ENCODE measurements around the gene SMIM3.
"Not testable (repeated sequence)": the region's sequence is repeated elsewhere in the genome, so short reads cannot be mapped to it uniquely, and the experiment has no call there.

Gene SMIM3

DNA sequence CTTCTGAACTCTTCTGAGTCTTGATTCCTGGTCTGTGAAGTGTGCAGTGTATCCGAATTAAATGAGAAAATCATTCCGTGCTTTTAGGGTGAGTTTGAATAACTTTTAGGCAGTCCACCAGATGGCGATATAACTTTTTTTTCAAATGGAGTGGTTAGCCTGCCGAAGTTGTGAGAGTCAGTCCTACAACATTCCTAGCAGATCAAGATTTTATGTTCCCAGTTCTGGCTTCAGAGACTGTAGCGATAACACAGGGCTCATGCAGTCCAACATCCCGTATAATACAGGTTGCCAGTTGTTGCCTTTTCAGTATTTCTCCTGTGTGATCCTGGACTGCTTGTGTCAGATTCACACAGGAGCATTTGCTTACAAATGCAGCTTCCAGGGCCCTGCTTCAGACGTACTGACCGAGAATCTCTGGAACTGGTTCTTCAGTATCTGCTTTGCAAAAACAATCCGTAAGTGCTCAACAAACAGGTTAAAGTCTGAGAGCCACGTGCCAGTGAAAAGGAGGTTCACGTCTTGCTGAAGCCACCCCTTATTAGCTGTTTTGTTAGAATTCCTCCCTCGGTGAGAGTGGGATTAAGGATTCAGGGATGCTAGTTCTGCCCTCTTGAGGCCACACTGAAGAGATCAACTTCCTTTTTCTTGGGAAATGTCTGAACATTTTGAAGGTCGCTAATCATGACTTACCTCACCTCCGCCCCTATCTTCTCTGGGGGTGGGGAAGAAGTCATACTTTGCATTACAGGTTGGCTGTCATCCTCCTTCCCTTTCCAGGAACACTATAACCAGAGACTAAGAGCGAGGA is 22.8 kb downstream of the SMIM3 start:
- DNase-seq = no peak

DNA sequence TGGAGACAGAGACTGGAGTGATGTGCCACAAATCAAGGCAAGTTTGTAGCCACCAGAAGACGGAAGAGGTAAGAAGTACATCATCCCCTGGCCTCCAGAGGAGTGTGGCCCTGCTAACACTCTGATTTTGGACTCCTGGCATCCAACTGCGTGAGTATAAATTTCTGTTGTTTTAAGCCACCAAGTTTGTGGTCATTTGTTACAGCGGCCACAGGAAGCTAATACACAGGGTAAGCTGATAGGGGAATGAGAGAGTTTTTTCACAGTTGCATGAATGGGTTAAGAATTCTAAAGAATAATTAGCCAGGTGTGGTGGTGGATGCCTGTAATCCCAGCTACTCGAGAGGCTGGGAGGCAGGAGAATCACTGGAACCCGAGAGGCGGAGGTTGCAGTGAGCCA is 25.8 kb downstream of the SMIM3 start:
- DNase-seq = no peak

DNA sequence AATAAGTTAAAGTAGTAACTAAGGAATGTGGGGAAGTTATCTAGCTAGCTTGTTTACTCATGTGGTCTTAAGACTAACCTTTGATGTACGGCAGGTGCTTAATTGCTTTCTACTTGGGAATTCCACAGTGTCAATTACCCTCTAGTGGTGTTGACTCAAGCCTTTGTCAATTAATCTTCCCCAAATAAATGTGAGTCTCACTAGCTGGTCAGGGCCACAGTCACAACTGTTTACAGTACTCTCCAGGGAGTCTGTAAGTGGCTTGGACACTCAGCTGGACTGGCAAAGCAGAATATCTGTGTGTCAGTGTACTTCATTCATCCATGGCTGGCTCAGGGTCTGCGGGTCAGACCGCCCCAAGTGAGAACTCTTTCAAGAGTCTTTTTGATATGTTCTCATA is 30.8 kb downstream of the SMIM3 start:
- no peak for DNase-seq

DNA sequence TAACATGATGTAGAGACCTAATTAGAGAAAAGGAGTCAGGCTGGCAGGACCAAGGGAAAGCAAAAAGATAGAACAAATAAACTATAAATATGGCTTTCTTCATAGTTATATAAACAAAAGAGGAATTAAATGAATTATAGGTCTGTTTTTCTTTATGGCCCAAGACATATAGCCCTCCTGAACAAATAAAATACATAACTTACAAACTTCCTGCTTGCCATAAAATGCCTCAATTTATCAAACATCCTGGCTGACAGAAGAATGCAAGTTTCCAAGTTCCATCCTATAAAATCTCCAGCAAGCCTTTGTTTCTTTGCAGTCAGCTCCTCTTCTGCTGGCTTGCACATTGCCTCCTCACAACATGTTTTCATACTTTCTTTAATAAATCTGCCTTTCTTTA is 36.5 kb downstream of the SMIM3 start:
- DNase-seq = no peak

DNA sequence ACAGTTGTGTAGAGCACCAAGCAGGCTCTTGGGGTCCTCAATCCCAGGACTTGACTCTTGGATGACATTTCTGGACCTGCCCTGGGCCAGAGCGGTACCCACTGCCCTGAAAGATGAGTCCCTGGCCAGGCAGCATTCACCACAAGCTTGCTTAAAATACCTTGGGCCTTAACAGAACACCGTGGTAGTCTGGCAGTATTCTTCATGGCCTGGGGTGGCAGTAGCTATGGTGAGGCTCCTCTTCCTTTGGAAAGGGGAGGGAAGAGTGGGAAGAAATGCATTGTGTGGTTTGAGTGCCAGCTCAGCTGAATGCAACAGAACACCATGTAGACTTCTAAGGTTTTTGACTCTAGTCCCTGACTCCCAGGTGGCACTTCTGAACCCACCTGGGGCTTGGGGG is 38.4 kb downstream of the SMIM3 start:
- no peak for DNase-seq

DNA sequence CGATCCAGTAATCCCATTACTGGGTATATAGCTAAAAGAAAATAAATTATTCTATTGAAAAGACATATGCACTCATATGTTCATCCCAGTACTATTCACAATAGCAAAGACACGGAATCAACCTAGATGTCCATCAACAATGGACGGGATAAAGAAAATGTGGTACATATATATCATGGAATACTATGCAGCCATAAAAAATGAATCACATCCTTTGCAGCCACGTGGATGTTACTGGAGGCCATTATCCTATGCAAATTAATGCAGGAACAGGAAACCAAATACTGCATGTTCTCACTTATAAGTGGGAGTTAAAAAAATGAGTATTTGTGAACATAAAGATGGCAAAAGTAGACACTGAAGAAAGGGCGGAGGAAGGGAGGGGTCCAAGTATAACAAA is 51.2 kb downstream of the SMIM3 start:
- DNase-seq = no peak

DNA sequence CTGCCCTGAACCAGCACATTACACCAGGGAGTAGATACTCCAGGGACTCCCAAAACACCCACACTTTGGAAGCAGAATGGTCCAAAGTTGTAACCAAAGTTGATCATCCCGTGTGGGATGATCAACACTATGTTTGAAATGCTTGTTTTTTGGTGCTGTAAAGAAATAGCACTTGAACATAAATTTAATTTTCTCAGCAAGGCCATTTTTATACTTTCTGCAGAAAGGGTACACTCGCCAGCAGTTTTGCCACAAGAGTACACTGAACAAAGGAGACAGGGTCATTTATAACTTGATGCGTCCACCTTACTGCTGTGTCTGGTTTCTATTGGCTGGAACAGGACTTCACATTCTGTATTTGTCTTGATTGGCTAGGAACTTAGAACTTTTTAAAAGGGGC is 53.3 kb downstream of the SMIM3 start:
- DNase-seq = not testable (repeated sequence)

DNA sequence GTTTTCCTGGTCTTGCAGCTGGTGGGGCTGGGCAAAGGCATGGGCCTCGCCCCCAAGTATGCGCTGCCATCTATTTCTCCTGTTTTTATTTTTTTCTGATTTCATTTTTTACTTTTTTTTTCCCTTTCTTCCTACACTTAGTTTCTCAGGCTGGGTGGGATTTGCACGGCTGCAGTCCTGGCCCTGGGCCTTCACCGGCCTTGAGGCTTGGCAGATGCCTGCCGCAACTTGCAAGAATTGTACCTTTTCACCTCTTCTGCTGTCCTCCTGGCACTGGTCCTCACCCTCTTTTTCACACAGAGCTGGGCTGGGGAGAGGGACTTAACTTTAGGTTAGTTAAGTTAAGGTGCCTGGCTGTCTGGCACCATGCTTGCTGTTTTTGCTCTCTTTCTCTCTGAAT is 57.5 kb downstream of the SMIM3 start:
- no peak for DNase-seq

DNA sequence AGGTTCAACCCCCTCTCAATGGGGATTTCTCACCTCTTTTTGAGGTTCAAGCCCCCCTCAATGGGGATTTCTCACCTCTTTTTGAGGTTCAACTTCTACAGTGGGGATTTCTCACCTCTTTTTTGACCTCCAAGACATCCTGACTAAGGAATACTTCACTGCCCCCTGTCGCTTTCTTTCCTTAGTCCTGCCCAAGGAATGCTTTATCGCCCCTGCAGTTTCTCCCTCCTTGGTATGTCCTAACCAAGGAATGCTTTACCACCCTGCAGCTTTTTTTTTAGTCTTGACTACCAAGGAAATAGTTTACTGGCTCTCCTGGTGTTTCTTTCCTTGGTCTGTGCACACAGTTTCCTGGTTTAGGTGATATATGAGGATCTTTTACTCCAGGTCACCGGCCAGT is 58.1 kb downstream of the SMIM3 start:
- no peak for DNase-seq

DNA sequence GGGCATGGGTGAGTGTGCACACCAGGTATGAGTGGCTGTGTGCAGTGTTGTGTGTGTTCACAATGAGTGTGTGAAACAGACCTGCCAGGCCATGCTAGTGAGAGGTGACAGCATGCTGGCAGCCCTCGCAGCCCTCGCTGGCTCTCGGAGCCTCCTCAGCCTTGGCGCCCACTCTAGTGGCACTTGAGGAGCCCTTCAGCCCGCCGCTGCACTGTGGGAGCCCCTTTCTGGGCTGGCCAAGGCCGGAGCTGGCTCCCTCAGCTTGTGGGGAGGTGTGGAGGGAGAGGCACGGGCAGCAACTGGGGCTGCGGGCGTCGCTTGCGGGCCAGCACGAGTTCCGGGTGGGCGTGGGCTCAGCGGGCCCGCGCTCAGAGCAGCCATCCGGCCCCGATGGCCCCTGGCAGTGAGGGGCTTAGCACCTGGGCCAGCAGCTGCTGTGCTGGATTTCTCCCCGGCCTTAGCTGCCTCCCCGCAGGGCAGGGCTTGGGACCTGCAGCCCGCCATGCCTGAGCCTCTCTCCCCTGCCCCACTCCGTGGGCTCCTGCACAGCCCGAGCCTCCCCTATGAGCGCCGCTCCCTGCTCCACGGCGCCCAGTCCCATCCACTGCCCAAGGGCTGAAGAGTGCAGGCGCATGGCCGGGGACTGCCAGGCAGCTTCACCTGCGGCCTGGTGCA is 66.8 kb downstream of the SMIM3 start:
- not testable (repeated sequence) for DNase-seq

DNA sequence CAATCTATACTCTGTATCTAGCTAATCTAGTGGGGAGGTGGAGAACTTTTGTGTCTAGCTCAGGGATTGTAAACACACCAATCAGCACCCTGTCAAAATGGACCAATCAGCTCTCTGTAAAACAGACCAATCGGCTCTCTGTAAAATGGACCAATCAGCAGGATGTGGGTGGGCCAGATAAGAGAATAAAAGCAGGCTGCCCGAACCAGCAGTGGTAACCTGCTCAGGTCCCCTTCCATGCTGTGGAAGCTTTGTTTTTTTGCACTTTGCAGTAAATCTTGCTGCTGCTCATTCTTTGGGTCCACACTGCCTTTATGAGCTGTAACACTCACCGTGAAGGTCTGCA is 67.7 kb downstream of the SMIM3 start, which contains the start of gene IRGM:
Gene IRGM, plus strand, starts transcription at position 214 of the 346 bp plus-strand sequence. CDS start 1,603 bp downstream, outside the sequence.
- not testable (repeated sequence) for DNase-seq

All from stimulated activated naive CD4-positive, alpha-beta T cell treated with Interleukin-2 at 50 U/mL for 16 hours (primary cell).